IPS-18c (cell line): ENCODE data around the gene KCNIP3.

Source experiments
- H3K4me3 ChIP-seq: 2 replicates; pipeline ENCODE4 v1.7.0; 2013; ENCODE audit warnings: low read depth, mild to moderate bottlenecking, low read length, moderate library complexity; ENCODE audit not compliant: insufficient read depth
- H3K9me3 ChIP-seq: one replicate; pipeline ENCODE4 v1.6.1; 2013; ENCODE audit warnings: mild to moderate bottlenecking, low read length, moderate library complexity; ENCODE audit not compliant: control insufficient read depth, insufficient read depth

The KCNIP3 gene

DNA sequence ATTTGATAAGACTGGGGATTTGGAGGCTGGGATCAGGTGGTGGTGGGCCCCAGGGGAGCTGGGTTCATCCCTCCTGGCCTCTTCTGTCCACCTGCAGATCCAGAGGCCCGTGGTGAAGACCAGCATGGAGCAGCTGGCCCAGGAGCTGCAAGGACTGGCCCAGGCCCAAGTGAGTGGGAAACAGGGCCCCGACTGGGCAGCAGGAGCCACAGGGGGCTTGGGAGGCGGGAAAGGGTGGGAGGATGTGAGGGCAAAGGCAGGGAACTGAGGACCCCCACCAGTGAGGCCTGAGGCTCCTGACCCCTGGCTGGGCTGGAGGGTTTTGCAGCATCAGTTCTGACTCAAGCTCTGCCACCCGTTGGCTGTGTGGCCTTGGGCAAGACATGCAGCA, 11.6 kb upstream of the KCNIP3 start:
- H3K4me3 ChIP-seq: no peak overlapping the region

GRCh38 chr2:95287336-95287735, 9.8 kb upstream of the KCNIP3 start:
- no peaks in the 10 kb centered on the region for H3K9me3 ChIP-seq
- H3K4me3 ChIP-seq: no peak overlapping the region

More for the DNA sequence above, 11.6 kb upstream of the KCNIP3 start:
- no peaks in the 10 kb centered on the region for H3K9me3 ChIP-seq

- no peak overlapping the region for H3K4me3 ChIP-seq
- H3K9me3 ChIP-seq: no peaks in the 10 kb centered on the region
Observed at GRCh38 chr2:95287806-95288205, 9.3 kb upstream of the KCNIP3 start.

DNA sequence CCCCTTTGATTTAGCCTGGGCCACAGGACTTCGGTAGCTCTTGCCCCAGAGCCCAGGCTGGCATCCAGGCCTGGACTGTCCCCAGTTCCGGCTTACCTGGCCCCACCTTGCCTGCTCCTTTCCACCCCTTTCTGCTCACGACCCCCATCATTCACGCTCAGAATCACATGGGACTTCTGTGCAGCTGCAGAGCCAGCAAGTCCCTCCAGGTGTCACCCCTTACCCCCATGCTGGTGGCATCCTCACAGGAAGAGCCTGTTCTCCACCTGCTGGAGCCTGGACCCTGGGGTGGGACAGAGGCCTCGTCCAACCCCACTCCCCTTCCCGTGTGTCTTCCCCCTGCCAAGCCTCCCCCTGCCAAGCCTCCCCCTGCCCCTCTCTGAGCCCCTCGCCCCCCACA, 7.9 kb upstream of the KCNIP3 start:
- Histone ChIP-seq H3K4me3 (no peak overlapping the region), H3K9me3 (no peaks in the 10 kb centered on the region)

DNA sequence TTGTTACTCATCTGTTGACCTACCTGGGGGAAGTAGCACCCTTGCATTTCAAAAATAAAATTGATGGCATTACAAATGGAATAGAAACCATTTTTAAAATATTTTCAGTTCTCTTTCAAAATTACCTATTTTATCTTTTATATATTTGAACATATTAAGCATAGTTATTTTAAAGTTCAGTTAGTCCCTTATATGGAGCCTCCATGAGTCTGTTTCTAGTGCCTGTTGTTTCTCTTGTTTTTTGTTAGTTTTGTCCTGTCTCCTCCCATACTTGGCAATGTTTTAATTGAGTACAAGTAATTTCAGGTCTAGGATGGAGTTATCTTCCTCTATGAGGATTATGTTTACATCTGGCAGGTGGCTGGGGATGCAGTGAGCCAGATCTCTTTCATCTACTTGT, 5.9 kb upstream of the KCNIP3 start:
- Histone ChIP-seq H3K9me3 (no peaks in the 10 kb centered on the region), H3K4me3 (no peak overlapping the region)

GRCh38 chr2:95292623-95293260, 4.4 kb upstream of the KCNIP3 start:
- Histone ChIP-seq H3K9me3 (no peaks in the 10 kb centered on the region), H3K4me3 (no peak overlapping the region)

DNA sequence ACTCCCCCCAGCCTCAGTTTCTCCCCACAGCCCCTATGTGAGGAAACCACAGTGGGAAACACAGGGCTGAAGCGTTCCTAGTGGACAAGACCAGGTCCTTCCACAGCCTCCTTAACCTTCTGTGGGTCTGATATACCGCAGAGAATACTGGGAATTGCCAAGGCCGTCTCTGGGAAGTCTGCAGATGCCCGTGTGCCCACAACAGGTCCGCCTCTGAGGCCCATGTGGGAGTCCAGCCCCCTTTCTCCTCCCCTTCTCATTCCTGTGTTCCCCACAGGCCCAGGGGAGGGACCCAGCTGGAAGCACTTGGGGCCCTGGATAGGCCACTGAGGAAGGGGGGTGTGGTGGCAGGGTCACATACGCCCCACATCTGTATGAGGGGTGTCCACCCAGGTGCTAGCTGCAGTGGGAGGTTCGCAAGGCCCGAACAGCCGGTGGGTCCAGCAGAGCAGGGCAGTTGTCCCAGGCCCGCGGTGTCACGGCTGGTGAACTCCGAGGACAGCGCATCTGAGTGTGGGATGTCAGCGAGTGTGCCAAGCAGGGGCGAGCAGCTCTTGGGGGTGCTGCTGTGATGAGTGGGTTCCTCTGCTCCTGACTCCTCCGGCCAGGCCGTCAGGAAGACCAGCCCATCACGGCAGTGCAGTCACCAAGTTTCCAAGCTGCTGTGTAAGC, 2.4 kb upstream of the KCNIP3 start:
- H3K4me3 ChIP-seq: no peak overlapping the region
- H3K9me3 ChIP-seq: no peaks in the 10 kb centered on the region

DNA sequence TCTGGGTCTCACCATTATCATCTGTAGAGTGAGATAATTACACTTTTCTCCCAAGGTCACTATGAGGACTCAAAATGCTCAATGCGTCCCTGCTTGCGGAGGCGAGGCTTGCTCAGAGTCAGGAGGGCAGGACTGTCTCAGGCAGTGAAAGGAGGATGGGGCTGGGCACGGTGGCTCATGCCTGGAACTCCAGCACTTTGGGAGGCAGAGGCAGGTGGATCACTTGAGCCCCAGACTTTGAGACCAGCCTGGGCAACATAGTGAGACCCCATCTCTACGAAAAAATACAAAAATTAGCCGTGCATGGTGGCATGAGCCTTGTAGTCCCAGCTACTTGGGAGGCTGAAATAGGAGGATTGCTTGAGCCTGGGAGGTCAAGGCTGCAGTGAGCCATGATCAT, 1.8 kb upstream of the KCNIP3 start:
- no peak overlapping the region for H3K4me3 ChIP-seq

DNA sequence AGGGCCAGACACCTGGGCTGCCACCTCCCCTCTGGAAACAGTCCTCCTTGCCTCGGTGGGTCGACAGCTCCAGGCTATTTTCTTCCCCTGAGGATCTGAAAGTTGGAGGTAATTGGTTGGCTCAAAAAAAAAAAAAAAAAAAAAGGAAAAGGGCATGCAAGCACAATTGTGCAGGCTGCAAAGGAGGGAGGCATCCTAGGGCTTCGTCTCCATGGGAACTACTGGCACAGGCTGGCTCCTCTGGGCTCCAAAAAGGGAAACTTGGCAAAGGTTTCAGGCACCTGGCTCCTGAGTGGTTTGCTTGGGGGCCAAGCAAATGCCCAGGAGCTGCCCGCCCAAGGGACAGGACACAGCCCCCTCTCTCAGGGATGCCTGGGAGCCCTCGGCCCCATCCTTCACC, 1.1 kb upstream of the KCNIP3 start:
- no peak overlapping the region for H3K4me3 ChIP-seq
- H3K9me3 ChIP-seq: no peaks in the 10 kb centered on the region

More for the DNA sequence above, 1.8 kb upstream of the KCNIP3 start:
- no peaks in the 10 kb centered on the region for H3K9me3 ChIP-seq

GRCh38 chr2:95297639-95298395, 670 bp downstream of the KCNIP3 start:
- H3K9me3 ChIP-seq: no peaks in the 10 kb centered on the region
- H3K4me3 ChIP-seq: peak overlapping the region; percentile 31

- no peaks in the 10 kb centered on the region for H3K9me3 ChIP-seq
- no peak overlapping the region for H3K4me3 ChIP-seq
Observed at GRCh38 chr2:95298486-95299111, 1.5 kb downstream of the KCNIP3 start.

DNA sequence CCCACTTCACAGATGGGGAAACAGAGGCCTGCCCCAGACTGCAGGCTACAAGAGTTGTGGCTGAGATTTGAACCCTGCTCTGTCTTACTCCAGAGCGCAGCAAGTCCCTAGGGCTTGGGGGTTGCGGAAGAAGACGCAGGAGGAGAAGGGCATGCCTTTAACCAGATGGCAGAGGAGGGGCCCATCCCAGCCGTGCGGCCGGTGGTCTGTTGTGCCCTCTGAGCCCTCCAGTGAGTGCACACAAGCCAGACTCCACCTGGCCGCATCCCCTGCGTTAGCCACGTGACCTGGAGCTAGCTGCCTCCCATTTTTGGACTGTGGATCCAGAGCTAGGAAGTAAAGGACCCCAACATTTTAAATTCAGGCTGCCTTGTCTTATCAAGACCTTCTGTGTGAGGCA, 2.8 kb downstream of the KCNIP3 start:
- no peaks in the 10 kb centered on the region for H3K9me3 ChIP-seq

GRCh38 chr2:95300450-95300849, 3.3 kb downstream of the KCNIP3 start:
- Histone ChIP-seq H3K4me3 (no peak overlapping the region), H3K9me3 (no peaks in the 10 kb centered on the region)

More for the DNA sequence above, 2.8 kb downstream of the KCNIP3 start:
- no peak overlapping the region for H3K4me3 ChIP-seq

GRCh38 chr2:95301186-95301585, 4.0 kb downstream of the KCNIP3 start:
- H3K9me3 ChIP-seq: no peaks in the 10 kb centered on the region
- no peak overlapping the region for H3K4me3 ChIP-seq

DNA sequence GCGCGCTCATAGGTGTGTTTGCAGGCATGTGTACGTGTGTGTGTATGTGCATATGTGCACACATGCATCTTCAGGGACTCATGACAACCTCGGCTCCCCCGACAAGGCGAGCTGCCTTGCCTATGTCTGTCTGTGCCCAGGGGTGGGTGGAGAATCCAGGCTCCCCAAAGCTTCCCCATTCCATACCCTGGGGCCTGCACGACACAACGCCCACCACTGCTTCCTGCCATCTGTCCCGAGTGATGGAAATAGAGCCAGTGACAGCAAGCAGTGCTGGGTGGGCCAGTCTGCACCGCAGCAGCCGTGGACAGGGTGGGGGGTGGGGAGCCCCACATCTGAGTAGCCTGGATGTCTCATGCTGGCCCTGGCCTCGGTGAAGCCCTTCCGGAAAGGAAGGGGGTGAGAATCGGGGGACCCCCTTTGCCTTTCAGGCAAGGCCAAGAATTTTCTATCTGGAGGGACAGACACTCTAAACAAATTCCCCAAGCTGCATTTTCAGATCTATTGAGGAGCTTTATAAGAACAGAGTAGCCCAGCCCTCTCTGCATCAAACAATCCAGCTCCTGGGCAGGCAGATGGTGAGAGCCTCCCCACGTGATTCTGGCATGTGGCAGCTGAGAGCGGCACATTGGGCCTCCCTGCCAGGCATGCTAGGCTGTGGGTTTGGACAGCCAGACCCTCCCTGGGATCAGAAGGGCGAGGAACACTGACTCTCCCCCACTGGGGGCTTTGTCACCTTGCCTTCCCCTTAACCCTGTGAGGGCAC, 4.9 kb downstream of the KCNIP3 start:
- no peaks in the 10 kb centered on the region for H3K9me3 ChIP-seq
- no peak overlapping the region for H3K4me3 ChIP-seq

DNA sequence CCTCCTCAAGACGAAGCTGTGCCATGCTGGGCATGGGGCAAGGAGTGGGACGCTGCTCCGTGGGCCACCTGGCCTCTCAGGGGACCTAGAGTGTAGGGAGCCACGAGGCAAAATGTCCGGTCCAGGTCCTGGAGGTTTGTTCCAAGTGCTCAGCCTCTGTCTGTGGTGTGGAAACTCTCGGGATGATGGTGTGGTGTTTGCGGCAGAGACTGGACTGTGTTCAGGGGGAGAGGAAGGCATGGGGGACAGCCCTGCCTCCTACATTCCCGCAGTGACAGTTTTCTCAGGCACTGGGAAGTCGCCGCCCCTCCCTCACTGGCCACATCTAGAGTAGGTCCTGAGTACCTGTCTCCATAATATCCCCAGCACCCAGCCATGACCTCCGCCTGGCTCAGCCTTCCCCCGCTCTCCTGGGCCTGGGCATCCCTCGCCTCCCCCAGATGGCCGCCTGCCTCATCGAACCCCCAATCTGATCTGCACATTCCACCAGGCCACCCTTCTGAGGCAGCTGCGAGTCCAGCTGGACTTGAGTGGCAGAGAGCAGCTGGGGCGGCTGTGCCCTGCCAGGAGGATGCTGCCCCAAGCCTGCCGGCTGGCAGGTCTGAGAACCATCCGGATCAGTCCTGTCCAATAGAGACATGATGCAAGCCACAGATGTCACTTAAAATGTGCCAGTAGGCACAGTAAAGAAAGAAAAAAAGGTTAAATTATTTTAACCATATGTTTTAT, 6.2 kb downstream of the KCNIP3 start:
- H3K4me3 ChIP-seq: no peak overlapping the region
- no peaks in the 10 kb centered on the region for H3K9me3 ChIP-seq
